GM12878 (cell line): ENCODE data around the gene SDF4. TPM values are rescaled to one million over a fixed set of nuclear protein-coding genes. Genes with fewer than 3 reads are reported as not detected.

Experiments
- BACH1 ChIP-seq: fragments of 450-650 bp; IDR thresholded peaks from 2 replicates; pipeline ENCODE4 v1.6.1; 2017; ENCODE audit warnings: mild to moderate bottlenecking, borderline replicate concordance
- BRCA1 ChIP-seq: IDR thresholded peaks from 2 replicates; pipeline ENCODE4 v1.6.1; 2011; ENCODE audit warnings: low read depth, low read length, improper control_type of control experiment
- CUX1 ChIP-seq: IDR thresholded peaks from 2 replicates; pipeline ENCODE4 v1.6.1; 2012; ENCODE audit warnings: improper control_type of control experiment, low read depth, low read length; ENCODE audit not compliant: insufficient replicate concordance
- E2F8 ChIP-seq: fragments of 450-650 bp; IDR thresholded peaks from 2 replicates; pipeline ENCODE4 v1.6.1; 2018; ENCODE audit warnings: mild to moderate bottlenecking, low read depth, moderate library complexity; ENCODE audit not compliant: partially characterized antibody
- EED ChIP-seq: sonication (generic); IDR thresholded peaks from 2 replicates; pipeline ENCODE4 v1.6.1; 2016; ENCODE audit warnings: antibody characterized with exemption, low read depth
- MEF2A ChIP-seq: IDR thresholded peaks from 2 replicates; pipeline ENCODE4 v1.6.1; 2011; ENCODE audit warnings: low read depth, mild to moderate bottlenecking, low read length, moderate library complexity; ENCODE audit not compliant: insufficient read depth
- NR2C2 ChIP-seq: IDR thresholded peaks from 2 replicates; pipeline ENCODE4 v1.6.1; 2011; ENCODE audit warnings: borderline replicate concordance, low read depth; ENCODE audit not compliant: control insufficient read depth, insufficient read length
- POLR2AphosphoS5 ChIP-seq: IDR thresholded peaks from 2 replicates; pipeline ENCODE4 v1.6.1; 2011; ENCODE audit warnings: mild to moderate bottlenecking, low read length, inconsistent platforms
- REST ChIP-seq: IDR thresholded peaks from 2 replicates; pipeline ENCODE4 v1.6.1; 2012; ENCODE audit warnings: mild to moderate bottlenecking, low read depth, low read length
- SIX5 ChIP-seq: IDR thresholded peaks from 2 replicates; pipeline ENCODE4 v1.6.1; 2011; ENCODE audit warnings: mild to moderate bottlenecking, low read depth, low read length, moderate library complexity; ENCODE audit not compliant: severe bottlenecking
- ZBTB33 ChIP-seq: fragments of 450-650 bp; IDR thresholded peaks from 2 replicates; pipeline ENCODE4 v1.6.1; 2017; ENCODE audit warnings: mild to moderate bottlenecking
- ZNF24 ChIP-seq: fragments of 450-650 bp; IDR thresholded peaks from 2 replicates; pipeline ENCODE4 v1.6.1; 2017; ENCODE audit warnings: antibody characterized with exemption, mild to moderate bottlenecking
- polyA plus RNA-seq, 11 experiments: library from polyadenylated mRNA; depleted of rRNA in 4 of 11; unstranded in 6 of 11; stranded (reverse) in 5 of 11; fragments of >200 nt; fragmentation: Nextera tagmentation in 4 of 11; fragmentation: Illumina TruSeq in 1 of 11; extraction: Ambion mirVana in 4 of 11; extraction: Trizol in 1 of 11; gene quantifications; 1 replicate in 1 of 11; 2 replicates in 10 of 11; pipeline versions ENCODE4 v1.2.1 to v1.2.3, GENCODE V29; 2011 to 2016; ENCODE audit warnings: inconsistent platforms in 2 of 11, missing spikeins in 2 of 11, low read depth in 1 of 11
- total RNA-seq, 4 experiments: library from RNA; depleted of rRNA in 3 of 4; stranded (reverse); fragments of >200 nt in 3 of 4; fragmentation: Illumina TruSeq in 1 of 4; extraction: Trizol in 1 of 4; gene quantifications; 2 replicates each; pipeline versions ENCODE4 v1.2.1 to v1.2.3, GENCODE V29; 2013 to 2021

The SDF4 gene
- total and polyA plus RNA-seq, 10 of the 15 experiments (the other 5 are each of a cell fraction or from before 2014, with no cell fraction given), result 0.44 to 97.2 (median 40.2) TPM

GRCh38 chr1:1212780-1213344, 18.9 kb downstream of the SDF4 start (continued):
- peak; percentile 46; the same call in 1 of the 2 replicates for TF ChIP-seq REST
- no peak for TF ChIP-seq BRCA1
- TF ChIP-seq ZNF24, result no peak
- TF ChIP-seq ZBTB33, result no peak
- TF ChIP-seq BACH1, result 0 out of 2 replicates have a peak, but pooled peaks have one; percentile 50
- TF ChIP-seq E2F8, result no peak
- no peak for TF ChIP-seq NR2C2
- no peak for TF ChIP-seq CUX1
- no peak for TF ChIP-seq MEF2A
- no peak for TF ChIP-seq SIX5
- TF ChIP-seq POLR2AphosphoS5, result no peak
- TF ChIP-seq EED, result no peak; the same call in 1 of the 2 replicates
